GM12873 (cell line): ENCODE data around the gene KMT5C.

ENCODE experiments used
- TF ChIP-seq, protein P1 (sequence below): IDR thresholded peaks from 2 replicates; pipeline ENCODE4 v1.5.1; 2012; ENCODE audit warnings: low read depth, mild to moderate bottlenecking, moderate library complexity, low read length, control low read depth; ENCODE audit not compliant: insufficient read depth; ENCODE audit errors: missing control alignments

Gene KMT5C

DNA sequence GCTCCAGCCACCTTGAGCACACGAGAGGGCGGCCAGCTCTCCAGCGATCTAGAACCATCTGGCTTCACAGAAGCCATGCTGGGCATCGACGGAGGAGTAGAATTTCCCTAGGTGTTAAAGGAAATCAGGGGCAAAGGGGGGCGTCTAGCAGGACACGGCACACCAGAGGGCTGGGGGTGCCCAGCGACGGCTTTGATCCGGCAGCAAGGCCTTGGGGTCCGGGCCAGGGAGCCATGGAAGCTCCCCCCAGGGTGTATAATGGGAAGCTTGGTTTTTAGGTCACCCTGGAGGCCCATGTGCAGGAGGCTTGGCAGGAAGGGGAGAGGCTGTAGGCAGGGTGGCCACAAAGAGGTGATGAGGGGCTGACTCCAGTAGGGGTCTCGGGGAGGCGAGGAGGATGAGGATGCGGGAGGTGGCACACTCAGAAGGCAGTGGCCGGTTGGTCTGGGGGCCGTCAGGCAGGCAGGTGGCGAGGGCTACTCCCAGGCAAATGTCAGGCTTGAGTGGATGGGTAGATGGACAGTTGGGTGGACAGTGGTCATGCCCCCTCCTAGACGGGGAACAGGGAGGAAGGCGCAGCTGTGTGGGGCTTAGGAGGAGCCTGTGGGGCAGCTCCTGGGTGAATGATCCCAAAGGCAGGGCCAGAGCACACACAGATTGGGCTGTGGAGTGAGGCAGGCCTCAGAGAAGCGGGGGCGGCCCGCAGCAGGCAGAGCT lies 5.6 kb downstream of the KMT5C start:
- TF ChIP-seq, protein P1, sequence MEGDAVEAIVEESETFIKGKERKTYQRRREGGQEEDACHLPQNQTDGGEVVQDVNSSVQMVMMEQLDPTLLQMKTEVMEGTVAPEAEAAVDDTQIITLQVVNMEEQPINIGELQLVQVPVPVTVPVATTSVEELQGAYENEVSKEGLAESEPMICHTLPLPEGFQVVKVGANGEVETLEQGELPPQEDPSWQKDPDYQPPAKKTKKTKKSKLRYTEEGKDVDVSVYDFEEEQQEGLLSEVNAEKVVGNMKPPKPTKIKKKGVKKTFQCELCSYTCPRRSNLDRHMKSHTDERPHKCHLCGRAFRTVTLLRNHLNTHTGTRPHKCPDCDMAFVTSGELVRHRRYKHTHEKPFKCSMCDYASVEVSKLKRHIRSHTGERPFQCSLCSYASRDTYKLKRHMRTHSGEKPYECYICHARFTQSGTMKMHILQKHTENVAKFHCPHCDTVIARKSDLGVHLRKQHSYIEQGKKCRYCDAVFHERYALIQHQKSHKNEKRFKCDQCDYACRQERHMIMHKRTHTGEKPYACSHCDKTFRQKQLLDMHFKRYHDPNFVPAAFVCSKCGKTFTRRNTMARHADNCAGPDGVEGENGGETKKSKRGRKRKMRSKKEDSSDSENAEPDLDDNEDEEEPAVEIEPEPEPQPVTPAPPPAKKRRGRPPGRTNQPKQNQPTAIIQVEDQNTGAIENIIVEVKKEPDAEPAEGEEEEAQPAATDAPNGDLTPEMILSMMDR: no peak

DNA sequence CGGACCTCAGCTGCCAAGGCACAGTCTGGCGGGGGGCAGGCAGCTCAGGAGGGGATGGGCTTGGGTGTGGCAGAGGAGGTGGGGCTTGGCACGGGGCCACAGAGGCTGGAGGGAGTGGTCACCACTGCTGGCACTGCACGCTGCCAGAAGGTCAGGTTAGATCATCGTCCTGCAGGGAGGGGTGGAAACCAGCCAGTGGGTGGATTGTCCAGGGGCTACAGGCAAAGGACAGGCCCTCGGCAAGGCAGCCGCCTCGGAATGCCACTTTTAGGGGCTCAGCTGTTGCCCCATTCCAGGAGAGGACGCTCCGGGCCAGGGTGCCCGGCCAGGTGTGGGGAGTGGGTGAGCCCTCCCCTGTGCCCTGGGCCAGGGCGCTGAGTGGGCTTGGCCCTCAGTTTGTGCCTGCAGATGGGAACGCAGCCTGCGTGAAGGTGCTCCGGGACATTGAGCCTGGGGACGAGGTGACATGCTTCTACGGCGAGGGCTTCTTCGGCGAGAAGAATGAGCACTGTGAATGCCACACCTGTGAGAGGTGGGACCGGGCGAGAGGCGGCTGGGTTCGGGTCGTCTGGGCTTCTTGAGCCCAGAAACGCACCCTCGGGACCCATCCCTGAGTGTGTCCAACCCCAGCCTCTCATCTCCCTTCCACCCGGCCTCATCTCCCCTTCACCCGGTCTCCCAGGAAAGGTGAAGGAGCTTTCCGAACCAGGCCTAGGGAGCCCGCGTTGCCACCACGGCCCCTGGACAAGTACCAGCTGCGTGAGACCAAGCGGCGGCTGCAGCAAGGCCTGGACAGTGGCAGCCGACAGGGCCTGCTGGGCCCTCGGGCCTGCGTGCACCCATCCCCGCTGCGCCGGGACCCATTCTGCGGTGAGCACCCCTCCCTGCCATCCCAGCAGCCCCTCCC lies 6.4 kb downstream of the KMT5C start:
- TF ChIP-seq, protein P1: no peak

DNA sequence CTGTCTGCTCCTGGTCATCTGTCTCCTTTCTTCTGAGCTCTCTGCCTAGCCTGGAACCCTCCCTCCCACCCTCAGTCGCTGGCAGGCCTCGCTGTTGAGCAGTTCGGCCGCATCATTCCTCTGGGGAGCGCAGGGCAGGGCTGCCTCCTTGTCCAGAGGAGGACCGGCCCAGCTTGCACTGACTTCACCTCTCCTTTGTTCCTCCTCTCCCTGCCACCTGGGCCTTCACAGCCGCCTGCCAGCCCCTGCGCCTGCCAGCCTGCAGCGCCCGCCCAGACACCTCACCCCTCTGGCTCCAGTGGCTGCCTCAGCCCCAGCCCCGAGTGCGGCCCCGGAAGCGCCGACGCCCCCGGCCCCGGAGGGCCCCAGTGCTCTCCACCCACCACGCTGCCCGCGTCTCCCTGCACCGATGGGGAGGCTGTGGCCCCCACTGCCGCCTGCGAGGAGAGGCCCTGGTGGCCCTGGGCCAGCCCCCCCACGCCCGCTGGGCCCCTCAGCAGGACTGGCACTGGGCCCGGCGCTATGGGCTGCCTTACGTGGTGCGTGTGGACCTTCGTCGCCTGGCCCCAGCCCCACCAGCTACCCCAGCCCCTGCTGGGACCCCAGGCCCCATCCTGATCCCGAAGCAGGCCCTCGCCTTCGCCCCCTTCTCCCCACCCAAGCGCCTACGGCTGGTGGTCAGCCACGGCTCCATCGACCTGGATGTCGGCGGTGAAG lies 7.2 kb downstream of the KMT5C start:
- TF ChIP-seq, protein P1: no peak

DNA sequence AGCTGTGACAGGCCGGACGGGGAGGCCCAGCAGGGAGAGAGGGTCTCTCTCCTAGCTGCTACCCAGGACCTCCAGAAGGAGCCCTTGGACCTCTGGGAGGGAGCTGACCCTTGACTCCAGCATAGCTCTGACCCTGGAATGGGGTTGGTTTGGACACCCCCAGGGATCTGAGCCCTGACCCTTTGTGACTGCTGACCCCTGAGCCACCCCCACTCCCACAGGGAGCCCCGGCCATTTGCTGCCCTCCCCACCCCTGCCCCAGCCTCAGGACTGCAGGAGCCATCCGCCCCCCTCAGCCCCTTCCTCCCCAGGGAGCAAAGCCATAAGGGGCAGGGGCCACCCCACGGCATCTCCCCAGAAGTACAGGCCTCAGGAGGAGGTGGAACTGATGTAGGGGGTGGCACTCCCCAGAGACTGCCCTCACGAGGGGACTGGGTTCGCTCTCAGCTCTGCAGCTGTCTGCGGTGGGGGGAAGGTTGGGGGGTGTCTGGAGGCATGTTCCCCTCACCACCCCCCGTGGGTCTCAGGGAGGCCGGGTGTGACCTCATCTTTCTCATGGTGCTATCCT lies 7.8 kb downstream of the KMT5C start:
- TF ChIP-seq, protein P1: no peak

DNA sequence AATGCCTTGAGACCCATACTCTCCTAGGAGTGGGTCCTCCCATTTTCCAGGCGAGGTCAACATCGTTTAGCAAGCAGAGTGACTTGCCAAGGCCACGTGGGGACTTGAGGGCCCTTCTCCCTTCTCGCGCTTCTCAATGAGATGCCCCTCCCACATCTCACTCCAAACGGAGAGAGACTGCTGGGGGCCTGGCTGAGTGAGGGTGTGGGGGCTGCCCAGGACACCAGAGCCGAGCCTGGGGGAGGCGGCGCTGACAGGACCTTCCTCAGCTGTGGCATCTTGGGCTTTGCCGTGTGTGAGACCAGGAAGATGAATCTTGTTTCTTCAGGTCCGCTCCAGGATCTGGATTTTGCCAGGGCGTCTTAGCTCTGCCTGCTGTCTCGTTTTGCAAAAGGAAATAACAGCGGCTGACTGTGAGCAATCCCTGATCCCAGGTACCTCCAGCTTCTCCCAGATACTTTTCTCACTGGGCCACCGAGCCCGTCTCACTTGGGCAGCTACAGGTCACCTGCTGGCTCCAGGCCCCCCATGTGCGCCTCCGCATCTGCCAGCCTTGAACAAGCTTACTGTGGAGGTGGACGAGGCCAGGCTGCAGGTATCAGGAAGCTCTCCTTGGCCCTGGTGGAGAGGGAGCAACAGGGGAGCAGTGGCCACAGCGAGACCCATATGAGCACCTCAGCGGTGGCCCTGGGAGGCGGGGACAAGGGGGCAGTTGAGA lies 8.8 kb downstream of the KMT5C start:
- TF ChIP-seq, protein P1: no peak

DNA sequence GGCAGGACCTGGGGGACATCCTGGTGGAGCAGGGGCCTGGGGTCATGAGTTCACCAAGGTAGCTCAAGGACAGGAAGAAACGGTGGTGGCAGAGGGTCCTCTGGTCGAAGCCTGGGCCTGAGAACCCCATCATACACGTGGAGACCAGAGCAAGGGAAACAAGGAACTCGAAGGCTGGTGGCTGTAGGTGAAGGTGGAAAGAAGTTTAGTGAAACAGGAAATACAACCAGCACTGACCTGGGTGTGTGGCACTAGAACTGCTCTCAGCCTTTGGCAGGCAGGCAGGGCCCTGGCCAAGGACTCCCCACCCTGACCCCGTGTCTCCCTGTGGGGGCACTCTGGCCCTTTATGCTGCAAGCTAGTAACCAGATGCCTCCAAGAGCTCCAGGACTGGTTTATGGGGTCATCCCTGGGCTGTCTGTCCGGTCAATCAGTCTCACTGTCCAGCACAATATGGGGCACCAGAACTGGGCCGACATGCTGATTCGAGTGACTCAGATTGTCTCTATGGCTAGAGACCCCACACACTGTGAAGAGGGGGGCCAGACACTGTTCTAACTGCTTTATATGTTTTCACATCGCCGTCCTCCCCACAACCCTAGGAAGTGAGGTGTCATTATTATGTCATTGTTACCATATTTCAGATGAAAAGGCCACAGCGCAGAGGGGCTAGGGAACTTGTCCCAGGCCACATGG lies 11.1 kb downstream of the KMT5C start:
- TF ChIP-seq, protein P1: no peak
